ENCODE results near the gene AJUBA.
A peak's percentile ranks its signal among the peaks of the same experiment; 100 is the strongest.

Gene AJUBA

DNA sequence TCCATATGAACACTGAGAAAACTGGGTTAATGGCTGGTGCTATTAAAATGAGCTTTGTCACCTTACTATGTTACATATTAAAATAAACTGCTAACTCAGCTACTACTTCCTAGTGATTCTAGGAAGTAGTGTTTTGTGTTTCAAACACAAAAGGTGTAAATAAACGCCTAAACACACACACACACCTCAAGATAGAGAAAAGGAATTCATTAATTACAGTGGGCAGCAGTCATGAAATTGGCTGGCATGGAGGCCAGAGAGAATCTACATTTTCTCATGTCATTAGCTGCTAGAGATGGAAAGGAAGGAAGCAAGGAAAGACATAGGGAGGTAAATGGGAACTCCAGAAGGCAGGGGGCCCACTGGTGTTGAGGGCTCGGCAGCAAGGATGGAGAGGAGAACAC is 52.4 kb downstream of the AJUBA start:
- peak; percentile 62 for DNase-seq

- peak; percentile 99 for DNase-seq
Observed at GRCh38 chr14:22929104-22929960, 53.0 kb downstream of the AJUBA start, which contains the start of gene PRMT5. Gene PRMT5, minus strand, starts transcription at chr14:22929376. Its CDS starts 15 bp downstream, at chr14:22929361.

GRCh38 chr14:22928237-22929103 is 53.9 kb downstream of the AJUBA start:
- no peak for DNase-seq

GRCh38 chr14:22926316-22926715 is 56.0 kb downstream of the AJUBA start:
- DNase-seq, result no peak

DNA sequence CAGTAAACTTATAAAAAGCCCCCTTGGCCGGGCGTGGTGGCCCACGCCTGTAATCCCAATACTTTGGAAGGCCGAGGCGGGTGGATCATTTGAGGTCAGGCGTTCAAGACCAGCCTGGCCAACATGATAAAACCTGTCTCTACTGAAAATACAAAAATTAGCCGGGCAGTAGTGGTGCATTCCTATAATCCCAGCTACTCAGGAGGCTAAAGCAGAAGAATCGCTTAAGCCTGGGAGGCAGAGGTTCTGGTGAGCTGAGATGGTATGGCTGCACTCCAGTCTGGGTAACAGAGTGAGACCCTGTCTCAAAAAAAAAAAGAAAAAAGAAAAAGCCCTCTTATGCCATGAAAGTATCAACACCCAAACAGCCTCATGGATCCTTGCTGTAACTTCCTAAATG is 56.8 kb downstream of the AJUBA start:
- no peak for DNase-seq

DNA sequence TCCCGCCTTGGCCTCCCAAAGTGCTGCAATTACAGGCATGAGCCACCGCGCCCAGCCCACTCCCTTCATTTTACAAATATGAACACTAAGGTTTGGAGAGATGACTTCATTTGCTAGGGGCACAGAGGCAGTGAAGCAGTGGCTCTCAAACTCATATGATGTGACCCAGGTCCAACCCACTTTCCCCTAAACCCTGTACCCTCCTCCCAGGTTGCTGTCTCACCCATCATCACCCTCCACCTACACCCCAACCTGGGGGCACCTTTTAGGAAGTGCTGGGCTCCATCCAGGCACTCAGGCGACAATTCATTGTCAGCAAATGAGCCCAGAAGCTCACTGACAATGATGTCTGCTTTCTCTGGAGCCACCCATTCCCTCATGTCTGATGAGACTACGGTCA is 58.6 kb downstream of the AJUBA start:
- no peak for DNase-seq

DNA sequence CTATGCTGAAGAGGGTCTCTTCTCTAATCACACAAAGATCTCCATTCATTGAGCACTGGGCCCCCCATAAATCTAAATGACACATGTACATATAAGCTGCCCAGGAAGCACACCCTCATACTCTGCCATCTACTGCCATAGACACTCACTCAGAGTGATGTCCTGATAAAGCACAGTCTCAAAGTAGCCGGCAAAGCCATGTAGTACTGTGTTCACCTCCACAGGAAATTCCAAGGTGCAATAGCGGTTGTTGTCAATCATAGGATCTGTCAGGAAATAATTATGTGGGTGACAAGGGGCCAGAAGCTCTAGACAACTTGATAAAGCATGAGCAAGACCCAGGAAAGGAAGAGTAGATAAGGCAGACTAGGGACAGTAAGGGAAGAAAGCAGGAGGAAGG is 60.1 kb downstream of the AJUBA start:
- DNase-seq, result no peak

Measured in NCI-H774 (cell line).